Measurements from ENCODE around the gene SESTD1. TPM values are rescaled to one million over a fixed set of nuclear protein-coding genes. Genes with fewer than 3 reads are reported as not detected.
"Not testable (repeated sequence)": the region's sequence is repeated elsewhere in the genome, so short reads cannot be mapped to it uniquely, and the experiment has no call there.

SESTD1 gene
- total RNA-seq, 1 experiment from 2014 or later, result 208 TPM

DNA sequence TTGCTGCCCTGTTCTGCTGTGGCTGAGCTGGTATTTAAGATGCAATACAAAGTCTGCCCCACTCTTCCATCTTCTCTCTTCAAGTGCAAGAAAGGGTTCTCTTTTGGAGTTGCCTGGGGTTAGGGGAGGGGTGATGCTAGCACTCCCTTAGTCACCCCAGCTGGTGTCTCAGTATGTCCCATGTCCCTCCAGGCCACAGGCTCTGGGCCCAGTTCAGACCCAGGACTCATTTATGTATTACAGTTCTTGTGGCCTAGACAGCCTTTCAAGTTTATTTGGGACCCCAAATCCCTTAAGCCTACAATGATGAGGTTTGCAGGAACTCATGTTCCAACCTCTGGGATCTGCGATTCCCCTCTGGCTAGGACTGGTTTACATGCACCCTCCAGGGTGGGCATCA, 167.5 kb downstream of the SESTD1 start:
- no TSS peak for BruUV-seq (replicated peaks)
- no peak overlapping the region for H2AFZ ChIP-seq
- TF ChIP-seq CTCF (conservative IDR thresholded peaks at IDR 0.05), result no peak
- TF ChIP-seq EZH2 (IDR thresholded peaks at IDR 0.05; ENCODE audit: low read depth), result no peak
- H3F3A ChIP-seq (ENCODE audit: insufficient read depth, low read depth), result peaks cover 3% of the 10 kb centered on the region; the same call in 1 of the 2 replicates
- H3K27ac ChIP-seq, result no peak overlapping the region
- H3K4me3 ChIP-seq, result no peak overlapping the region
- CTCF ChIA-PET, result no interaction called here
- H4K20me1 ChIP-seq (ENCODE audit: insufficient read depth), result no peaks in the 10 kb centered on the region
- POLR2A ChIA-PET (ENCODE audit: unreplicated experiment), result no interaction called here
- H3K4me2 ChIP-seq, result no peak overlapping the region
- DNase-seq, result no peak
- no peaks in the 10 kb centered on the region for H3K36me3 ChIP-seq (ENCODE audit: low read depth)
- H3K9me2 ChIP-seq (ENCODE audit: insufficient read depth), result no peaks in the 10 kb centered on the region
- no peaks in the 10 kb centered on the region for H3K79me2 ChIP-seq (ENCODE audit: low read depth)
- intact Hi-C loops (cut with micrococcal nuclease; ENCODE audit: unreplicated experiment), result no loop called here
- H3K9me3 ChIP-seq (ENCODE audit: insufficient read depth, low read depth), result no peaks in the 10 kb centered on the region; the same call in 1 of the 2 replicates
- H3K4me1 ChIP-seq (replicated peaks; ENCODE audit: insufficient read depth), result peaks cover 9% of the 10 kb centered on the region
- H3K27me3 ChIP-seq (ENCODE audit: insufficient read depth, low read depth), result no peaks in the 10 kb centered on the region

DNA sequence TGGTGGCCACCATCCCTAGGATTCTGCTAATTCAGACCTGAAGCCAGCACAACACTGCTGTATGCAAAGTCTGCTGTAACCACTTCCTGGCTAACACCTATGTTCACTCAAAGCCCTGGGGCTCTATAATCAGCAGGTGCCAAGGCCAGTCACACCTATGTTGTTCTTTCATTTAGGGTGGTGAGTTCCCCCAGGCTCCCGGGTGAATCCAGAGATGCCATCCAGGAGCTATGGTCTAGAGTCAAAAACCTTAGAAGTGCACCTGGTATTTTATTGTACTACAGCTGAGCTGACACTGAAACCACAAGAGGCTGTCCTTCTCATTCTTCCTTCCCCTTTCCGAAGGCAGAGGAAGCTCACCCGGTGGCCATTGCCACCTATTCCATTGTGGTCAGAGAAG, 168.5 kb downstream of the SESTD1 start:
- Histone ChIP-seq H3F3A (ENCODE audit: insufficient read depth, low read depth) (peaks cover 3% of the 10 kb centered on the region; the same call in 1 of the 2 replicates), H3K4me2 (0 out of 2 replicates have a peak overlapping the region, but pooled peaks have one; percentile 1), H3K4me1 (replicated peaks; ENCODE audit: insufficient read depth) (peaks cover 9% of the 10 kb centered on the region), H4K20me1 (ENCODE audit: insufficient read depth) (no peaks in the 10 kb centered on the region), H3K36me3 (ENCODE audit: low read depth) (no peaks in the 10 kb centered on the region), H3K4me3 (no peak overlapping the region), H3K27ac (no peak overlapping the region), H2AFZ (no peak overlapping the region), H3K27me3 (ENCODE audit: insufficient read depth, low read depth) (no peaks in the 10 kb centered on the region), H3K9me2 (ENCODE audit: insufficient read depth) (no peaks in the 10 kb centered on the region), H3K79me2 (ENCODE audit: low read depth) (no peaks in the 10 kb centered on the region), H3K9me3 (ENCODE audit: insufficient read depth, low read depth) (no peaks in the 10 kb centered on the region; the same call in 1 of the 2 replicates)
- peak; percentile 43 to 73 for DNase-seq
- TF ChIP-seq CTCF (conservative IDR thresholded peaks at IDR 0.05) (no peak), EZH2 (IDR thresholded peaks at IDR 0.05; ENCODE audit: low read depth) (no peak)
- no TSS peak for BruUV-seq (replicated peaks)
- ChIA-PET POLR2A (ENCODE audit: unreplicated experiment) (interaction anchor here (0.6 kb wide), 1 partner anchor 51 kb away, joined by 3 read pairs; no protein-coding TSS in a partner anchor), CTCF (no interaction called here)
- intact Hi-C loops (cut with micrococcal nuclease; ENCODE audit: unreplicated experiment), result no loop called here

DNA sequence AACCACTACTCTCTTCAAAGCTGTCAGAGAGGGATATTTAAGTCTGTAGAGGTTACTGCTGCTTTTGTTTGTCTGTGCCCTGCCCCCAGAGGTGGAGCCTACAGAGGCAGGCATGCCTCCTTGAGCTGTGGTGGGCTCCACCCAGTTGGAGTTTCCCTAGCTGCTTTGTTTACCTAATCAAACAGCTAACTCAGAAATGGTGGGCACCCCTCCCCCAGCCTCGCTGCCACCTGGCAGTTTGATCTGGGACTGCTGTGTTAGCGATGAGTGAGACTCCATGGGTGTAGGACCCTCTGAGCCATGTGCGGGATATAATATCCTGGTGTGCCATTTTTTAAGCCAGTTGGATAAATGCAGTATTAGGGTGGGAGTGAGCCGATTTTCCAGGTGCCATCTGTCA, 171.7 kb downstream of the SESTD1 start:
- intact Hi-C loops (cut with micrococcal nuclease; ENCODE audit: unreplicated experiment); H3K9me3 ChIP-seq (ENCODE audit: insufficient read depth, low read depth); H3K4me3 ChIP-seq; H3K9me2 ChIP-seq (ENCODE audit: insufficient read depth); H3K79me2 ChIP-seq (ENCODE audit: low read depth); H3K27me3 ChIP-seq (ENCODE audit: insufficient read depth, low read depth); H3K4me1 ChIP-seq (replicated peaks; ENCODE audit: insufficient read depth); H3K27ac ChIP-seq; POLR2A ChIA-PET (ENCODE audit: unreplicated experiment); H3K36me3 ChIP-seq (ENCODE audit: low read depth); CTCF ChIA-PET; H3F3A ChIP-seq (ENCODE audit: insufficient read depth, low read depth); DNase-seq; H4K20me1 ChIP-seq (ENCODE audit: insufficient read depth); H2AFZ ChIP-seq; BruUV-seq (replicated peaks): not testable (repeated sequence)
- H3K4me2 ChIP-seq, result peak overlapping the region; percentile 12

DNA sequence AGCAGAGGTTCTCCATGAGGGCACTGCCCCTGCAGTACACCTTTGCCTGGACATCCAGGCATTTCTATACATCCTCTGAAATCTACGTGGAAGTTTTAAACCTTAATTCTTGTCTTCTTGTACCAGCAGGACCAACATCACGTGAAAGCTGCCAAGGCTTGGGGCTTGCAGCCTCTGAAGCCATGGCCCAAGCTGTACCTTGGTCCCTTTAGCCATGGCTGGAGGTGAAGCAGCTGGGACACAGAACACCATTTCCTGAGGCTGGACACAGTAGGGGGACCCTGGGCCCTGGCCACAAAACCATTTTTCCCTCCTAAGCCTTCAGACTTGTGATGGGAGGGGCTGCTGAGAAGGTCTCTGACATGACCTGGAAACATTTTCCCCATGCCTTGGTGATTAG, 181.9 kb downstream of the SESTD1 start:
- POLR2A ChIA-PET (ENCODE audit: unreplicated experiment), result no interaction called here

More for the DNA sequence above, 181.9 kb downstream of the SESTD1 start:
- Histone ChIP-seq H3K9me3 (ENCODE audit: insufficient read depth, low read depth) (no peaks in the 10 kb centered on the region), H3K9me2 (ENCODE audit: insufficient read depth) (no peaks in the 10 kb centered on the region), H3F3A (ENCODE audit: insufficient read depth, low read depth) (no peaks in the 10 kb centered on the region), H3K27me3 (ENCODE audit: insufficient read depth, low read depth) (no peaks in the 10 kb centered on the region), H3K4me3 (no peak overlapping the region), H3K4me2 (no peak overlapping the region), H2AFZ (no peak overlapping the region), H3K79me2 (ENCODE audit: low read depth) (no peaks in the 10 kb centered on the region), H3K27ac (no peak overlapping the region), H4K20me1 (ENCODE audit: insufficient read depth) (no peaks in the 10 kb centered on the region), H3K4me1 (replicated peaks; ENCODE audit: insufficient read depth) (no peaks in the 10 kb centered on the region), H3K36me3 (ENCODE audit: low read depth) (no peaks in the 10 kb centered on the region)
- CTCF ChIA-PET, result no interaction called here
- TF ChIP-seq EZH2 (IDR thresholded peaks at IDR 0.05; ENCODE audit: low read depth) (no peak), CTCF (conservative IDR thresholded peaks at IDR 0.05) (no peak)
- BruUV-seq (replicated peaks), result no TSS peak
- intact Hi-C loops (cut with micrococcal nuclease; ENCODE audit: unreplicated experiment), result no loop called here
- DNase-seq, result peak in 1 of 2 experiments; percentile 31
